ENCODE measurements around the gene FHL2. TPM values are rescaled to one million over a fixed set of nuclear protein-coding genes. Genes with fewer than 3 reads are reported as not detected.

Gene FHL2
- total and polyA plus RNA-seq, 2 of the 13 experiments (the other 11 are each of a cell fraction or from before 2014, with no cell fraction given): 1.9 to 74.8 TPM

GRCh38 chr2:105371156-105371555 is 27.7 kb downstream of the FHL2 start (continued):
- TF ChIP-seq ZNF407 (CRISPR knock-in tag; IDR thresholded peaks at IDR 0.05; ENCODE audit: not compliant biosample characterization) (no peak), XBP1 (CRISPR knock-in tag; IDR thresholded peaks at IDR 0.05) (no peak), FOSL2 (CRISPR knock-in tag; IDR thresholded peaks at IDR 0.05) (no peak), NFYB (CRISPR knock-in tag; IDR thresholded peaks at IDR 0.05) (no peak), ZNF510 (CRISPR knock-in tag; IDR thresholded peaks at IDR 0.05; ENCODE audit: low read depth) (no peak)

Data from HepG2 (cell line).